CD4-positive, CD25-positive, alpha-beta regulatory T cell (primary cell): ENCODE measurements around the gene ACLY. TPM values are rescaled to one million over a fixed set of nuclear protein-coding genes. Genes with fewer than 3 reads are reported as not detected.

Experiments
- ATAC-seq, 2 donors: fragments of 150-1000 bp; cut with Tn5 transposase; one replicate each; pipeline ENCODE4 v1.10.0; 2021; ENCODE audit warnings: low read depth in 2 of 2, moderate number of reproducible peaks in 2 of 2, moderate library complexity in 1 of 2
- DNase-seq, 3 donors: peaks; one replicate each; pipeline versions ENCODE4 v3.0.0 to v3.0.0-alpha.2; 2012 to 2022; ENCODE audit warnings: mixed read lengths in 1 of 3
- H3K27ac ChIP-seq: one replicate; pipeline ENCODE4 v1.7.0; 2013; ENCODE audit warnings: mild to moderate bottlenecking, low read length; ENCODE audit not compliant: insufficient read depth, poor library complexity, severe bottlenecking
- H3K27me3 ChIP-seq: one replicate; pipeline ENCODE4 v1.7.0; 2013; ENCODE audit warnings: low read length; ENCODE audit not compliant: control insufficient read depth, insufficient read depth
- H3K36me3 ChIP-seq: one replicate; pipeline ENCODE4 v1.7.0; 2013; ENCODE audit warnings: mild to moderate bottlenecking, low read length, moderate library complexity; ENCODE audit not compliant: control insufficient read depth, insufficient read depth
- H3K4me1 ChIP-seq: 2 replicates; pipeline ENCODE4 v1.7.0; 2013; ENCODE audit warnings: mild to moderate bottlenecking, low read length; ENCODE audit not compliant: insufficient read depth, control insufficient read depth, poor library complexity, severe bottlenecking
- H3K4me3 ChIP-seq: one replicate; pipeline ENCODE4 v1.7.0; 2013; ENCODE audit warnings: low read depth, mild to moderate bottlenecking, low read length, moderate library complexity
- H3K9me3 ChIP-seq, 2 experiments: 1 replicate in 1 of 2; 2 replicates in 1 of 2; pipeline ENCODE4 v1.7.0; 2013; ENCODE audit warnings: low read length in 2 of 2, mild to moderate bottlenecking in 1 of 2, moderate library complexity in 1 of 2; ENCODE audit not compliant: control insufficient read depth in 2 of 2
- H3K27ac Mint-ChIP-seq, 3 donors: one replicate each; pipeline ENCODE4 v1.8.0; 2020 to 2022; ENCODE audit warnings: mild to moderate bottlenecking in 3 of 3, mixed read lengths in 3 of 3, moderate library complexity in 2 of 3
- H3K27me3 Mint-ChIP-seq: one replicate; pipeline ENCODE4 v1.8.0; 2022; ENCODE audit warnings: mild to moderate bottlenecking, mixed read lengths
- H3K36me3 Mint-ChIP-seq: one replicate; pipeline ENCODE4 v1.8.0; 2020; ENCODE audit warnings: mixed read lengths
- H3K4me1 Mint-ChIP-seq, 4 donors: one replicate each; pipeline ENCODE4 v1.8.0; 2020 to 2022; ENCODE audit warnings: mixed read lengths in 4 of 4, mild to moderate bottlenecking in 1 of 4
- H3K4me3 Mint-ChIP-seq, 4 donors: one replicate each; pipeline ENCODE4 v1.8.0; 2020 to 2022; ENCODE audit warnings: mild to moderate bottlenecking in 4 of 4, mixed read lengths in 4 of 4, moderate library complexity in 3 of 4
- H3K9me3 Mint-ChIP-seq, 7 donors: one replicate each; pipeline ENCODE4 v1.8.0; 2020 to 2022; ENCODE audit warnings: mixed read lengths in 7 of 7, mild to moderate bottlenecking in 3 of 7, moderate library complexity in 2 of 7
- polyA plus RNA-seq, 4 donors: library from polyadenylated mRNA; unstranded; fragments of 300-500 nt; fragmentation: Illumina TruSeq; gene quantifications; one replicate each; pipeline ENCODE4 v1.2.3, GENCODE V29; 2021
- total RNA-seq: library from RNA; stranded (reverse); gene quantifications from one replicate; pipeline ENCODE4 v1.2.3, GENCODE V29; 2022

Gene ACLY
- total RNA-seq (76.3 TPM), polyA plus RNA-seq (10 to 100 TPM; 50.3 to 56.8 (median 55.6) TPM)

DNA sequence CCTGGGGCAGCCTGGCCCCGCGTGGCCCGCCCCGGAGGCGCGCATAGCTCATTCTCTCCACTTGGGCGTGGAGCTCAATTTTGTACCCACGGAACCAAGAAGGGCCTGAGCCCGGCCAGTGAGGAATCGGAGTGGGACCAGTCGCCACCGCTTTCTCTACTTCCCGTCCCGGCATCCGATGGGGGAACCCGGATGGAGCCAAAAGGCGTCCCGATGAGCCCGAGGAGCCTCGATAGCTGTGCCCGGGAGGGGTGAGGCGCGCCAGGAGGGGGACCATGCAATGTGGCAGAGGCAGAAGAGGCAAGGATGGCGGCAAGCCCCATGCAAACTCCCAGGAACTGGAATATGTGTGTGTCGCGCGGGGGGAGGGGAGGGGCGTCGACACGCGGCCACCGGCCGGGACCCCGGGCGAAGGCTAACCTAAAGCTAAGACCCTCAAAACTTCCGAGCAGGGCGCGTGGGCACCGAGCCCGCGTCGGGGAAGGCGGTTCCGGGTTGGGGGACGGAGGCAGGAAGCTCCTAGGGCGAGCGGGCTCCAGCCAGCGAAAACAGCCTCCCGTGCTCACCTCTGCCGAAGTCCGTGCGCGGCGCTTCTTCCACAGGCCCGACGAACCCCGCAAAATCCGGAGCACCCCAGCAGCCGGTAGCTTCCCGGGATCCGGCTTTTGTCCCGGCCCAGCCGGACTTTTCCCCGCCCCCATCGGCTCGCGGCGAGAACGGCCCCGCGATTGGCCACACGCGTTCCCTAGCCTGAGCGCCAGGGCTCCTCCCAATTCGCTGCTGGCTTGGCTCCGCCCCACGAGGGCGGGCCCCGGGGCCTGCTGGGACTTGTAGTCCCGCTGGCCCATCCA is at the start of gene ACLY:
TSS of gene ACLY (minus strand) at position 638 of the 851 bp plus-strand sequence. CDS start 5,078 bp downstream, outside the sequence.
- Histone ChIP-seq H3K27me3 (no peaks in the 10 kb centered on the region), H3K4me3 (peak within 1 kb of the TSS; percentile 66), H3K4me1 (peaks cover 39% of the 10 kb centered on the region), H3K27ac (peak within 1 kb of the TSS; percentile 80), H3K36me3 (peaks cover 1% of the 10 kb centered on the region), H3K9me3 (no peaks in the 10 kb centered on the region)
- Mint-ChIP-seq H3K9me3 (no peaks in the 10 kb centered on the region), H3K27ac (peak within 1 kb of the TSS; percentile 43 to 81 (median 79)), H3K4me3 (peak within 1 kb of the TSS; percentile 90 to 97 (median 96)), H3K36me3 (no peaks in the 10 kb centered on the region), H3K4me1 (peaks cover 12 to 42% (median 30%) of the 10 kb centered on the region in 4 donors), H3K27me3 (no peaks in the 10 kb centered on the region)
- DNase-seq: peak; percentile 92 to 97 (median 94)
- peak; percentile 99 to 100 for ATAC-seq

DNA sequence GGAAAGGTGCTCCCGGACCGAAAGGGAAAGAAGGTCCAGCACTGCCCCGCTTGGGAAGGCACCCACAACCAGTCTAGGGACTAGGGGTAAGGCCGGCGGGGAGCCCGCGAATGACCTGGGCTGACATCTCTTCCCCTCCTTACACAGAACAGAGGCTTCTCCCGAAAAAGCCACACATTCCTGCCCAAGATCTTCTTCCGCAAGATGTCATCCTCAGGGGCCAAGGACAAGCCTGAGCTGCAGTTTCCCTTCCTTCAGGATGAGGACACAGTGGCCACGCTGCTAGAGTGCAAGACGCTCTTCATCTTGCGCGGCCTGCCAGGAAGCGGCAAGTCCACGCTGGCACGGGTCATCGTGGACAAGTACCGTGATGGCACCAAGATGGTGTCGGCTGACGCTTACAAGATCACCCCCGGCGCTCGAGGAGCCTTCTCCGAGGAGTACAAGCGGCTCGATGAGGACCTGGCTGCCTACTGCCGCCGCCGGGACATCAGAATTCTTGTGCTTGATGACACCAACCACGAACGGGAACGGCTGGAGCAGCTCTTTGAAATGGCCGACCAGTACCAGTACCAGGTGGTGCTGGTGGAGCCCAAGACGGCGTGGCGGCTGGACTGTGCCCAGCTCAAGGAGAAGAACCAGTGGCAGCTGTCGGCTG is 49.3 kb upstream of the ACLY start:
- H3K4me3 ChIP-seq: peak overlapping the region; percentile 41
- no peak for ATAC-seq

DNA sequence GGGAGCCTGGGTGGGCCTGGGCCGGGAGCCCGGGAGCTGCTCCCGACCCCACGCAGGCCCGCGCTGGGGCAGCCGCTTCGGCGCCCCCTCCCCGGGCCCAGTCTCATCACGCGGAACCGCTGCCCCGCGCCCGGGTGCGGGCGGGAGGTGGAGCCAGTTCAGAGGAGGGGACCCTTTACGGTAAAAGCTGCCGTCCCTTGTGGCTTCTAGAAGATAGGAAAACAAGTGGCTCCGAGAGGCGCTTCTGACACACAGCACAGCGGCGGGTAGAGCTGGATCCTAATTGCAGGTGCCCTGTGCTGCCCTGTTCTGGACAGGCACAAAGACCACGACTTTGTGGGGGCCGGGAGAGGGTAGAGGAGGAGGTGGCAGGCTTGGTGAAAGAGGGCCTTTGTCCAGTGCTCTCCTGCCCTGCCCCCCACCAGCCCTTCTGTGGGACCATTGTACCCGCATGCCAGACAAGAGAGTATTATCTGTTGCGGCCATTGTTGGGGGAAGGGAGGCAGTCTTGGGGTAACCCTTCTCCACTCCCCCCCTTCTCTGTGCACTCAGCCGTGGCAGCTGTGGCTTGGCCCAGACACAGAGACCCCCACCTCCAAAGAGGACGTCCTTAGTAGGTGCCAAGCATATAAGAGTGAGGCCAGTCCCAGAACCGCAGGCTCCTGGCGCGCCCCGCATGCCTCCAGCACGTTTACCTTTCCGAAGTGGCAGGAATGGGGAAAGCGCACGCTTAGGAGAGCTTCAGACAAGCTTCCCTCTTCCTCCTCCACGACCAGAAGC is 48.6 kb upstream of the ACLY start:
- Mint-ChIP-seq H3K9me3 (no peaks in the 10 kb centered on the region), H3K36me3 (peaks cover 8% of the 10 kb centered on the region), H3K27me3 (peaks cover 11% of the 10 kb centered on the region), H3K4me1 (peaks cover 10 to 54% (median 30%) of the 10 kb centered on the region in 4 donors), H3K27ac (peak overlapping the region; percentile 14 to 84 (median 84)), H3K4me3 (peak overlapping the region; percentile 85 to 90 (median 87))
- Histone ChIP-seq H3K4me1 (peaks cover 29% of the 10 kb centered on the region), H3K4me3 (peak overlapping the region; percentile 59), H3K27ac (peak overlapping the region; percentile 80), H3K27me3 (no peaks in the 10 kb centered on the region), H3K9me3 (no peaks in the 10 kb centered on the region), H3K36me3 (peaks cover 14% of the 10 kb centered on the region)
- peak; percentile 22 to 54 (median 33) for DNase-seq
- ATAC-seq: peak; percentile 10 to 26

More for the DNA sequence above, 49.3 kb upstream of the ACLY start:
- H3K27ac ChIP-seq: peak overlapping the region; percentile 80
- H3K36me3 ChIP-seq: peaks cover 21% of the 10 kb centered on the region
- Mint-ChIP-seq H3K9me3 (no peaks in the 10 kb centered on the region), H3K36me3 (peaks cover 12% of the 10 kb centered on the region), H3K27me3 (peaks cover 7% of the 10 kb centered on the region), H3K4me1 (peaks cover 15 to 56% (median 31%) of the 10 kb centered on the region in 4 donors), H3K27ac (peak overlapping the region in 2 of 3 donors; percentile 75 to 84), H3K4me3 (peak overlapping the region; percentile 81 to 88 (median 86))
- H3K9me3 ChIP-seq: no peaks in the 10 kb centered on the region
- H3K27me3 ChIP-seq: no peaks in the 10 kb centered on the region
- peaks cover 29% of the 10 kb centered on the region for H3K4me1 ChIP-seq
- DNase-seq: no peak

DNA sequence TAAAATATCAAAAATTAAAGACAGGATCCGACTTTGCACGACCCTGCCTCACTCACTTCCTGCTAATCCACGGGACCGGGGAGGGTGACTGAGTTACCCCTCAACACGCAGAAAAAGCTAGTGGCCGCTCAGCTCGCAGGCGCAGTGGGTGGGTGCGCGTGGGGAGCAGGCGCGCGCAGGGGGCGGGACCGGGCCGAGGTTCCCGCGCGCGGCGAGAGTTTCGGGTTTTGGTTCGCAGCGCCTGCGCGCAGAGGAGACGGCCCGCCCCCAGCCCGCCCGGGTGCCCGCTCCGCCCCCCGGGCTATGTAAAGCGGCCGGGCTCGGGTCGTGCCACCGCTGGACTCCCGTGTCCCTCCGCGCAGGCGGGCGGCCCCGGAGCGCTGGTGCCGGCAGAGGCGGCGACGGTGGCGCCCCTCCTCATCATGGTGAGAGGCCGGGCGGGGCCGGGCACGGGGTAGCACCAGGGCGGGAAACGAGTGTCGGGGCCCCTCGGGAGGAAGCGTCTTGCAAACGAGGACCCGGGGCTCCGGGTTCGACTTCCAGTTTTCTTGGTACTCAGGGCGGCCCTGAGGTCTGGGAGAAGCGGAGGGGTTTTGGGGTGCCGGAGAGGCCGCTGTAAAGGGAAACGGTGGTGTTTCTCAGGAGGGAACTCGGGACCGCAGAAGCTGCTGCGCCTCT is 47.9 kb upstream of the ACLY start, which contains the start of gene CNP:
TSS of gene CNP (plus strand) at position 333 of the 678 bp plus-strand sequence. CDS start at position 423, 90 bp downstream.
- Mint-ChIP-seq H3K27ac (peak within 1 kb of the TSS; percentile 76 to 92 (median 84)), H3K4me1 (peaks cover 10 to 50% (median 30%) of the 10 kb centered on the region in 4 donors), H3K27me3 (peaks cover 11% of the 10 kb centered on the region), H3K4me3 (peak within 1 kb of the TSS; percentile 86 to 94 (median 89)), H3K9me3 (no peaks in the 10 kb centered on the region), H3K36me3 (peaks cover 7% of the 10 kb centered on the region)
- Histone ChIP-seq H3K36me3 (peaks cover 10% of the 10 kb centered on the region), H3K27ac (peak within 1 kb of the TSS; percentile 80), H3K27me3 (no peaks in the 10 kb centered on the region), H3K9me3 (no peaks in the 10 kb centered on the region), H3K4me1 (peaks cover 29% of the 10 kb centered on the region), H3K4me3 (peak within 1 kb of the TSS; percentile 92)
- DNase-seq: peak; percentile 87 to 93 (median 88)
- ATAC-seq: peak; percentile 83 to 85

DNA sequence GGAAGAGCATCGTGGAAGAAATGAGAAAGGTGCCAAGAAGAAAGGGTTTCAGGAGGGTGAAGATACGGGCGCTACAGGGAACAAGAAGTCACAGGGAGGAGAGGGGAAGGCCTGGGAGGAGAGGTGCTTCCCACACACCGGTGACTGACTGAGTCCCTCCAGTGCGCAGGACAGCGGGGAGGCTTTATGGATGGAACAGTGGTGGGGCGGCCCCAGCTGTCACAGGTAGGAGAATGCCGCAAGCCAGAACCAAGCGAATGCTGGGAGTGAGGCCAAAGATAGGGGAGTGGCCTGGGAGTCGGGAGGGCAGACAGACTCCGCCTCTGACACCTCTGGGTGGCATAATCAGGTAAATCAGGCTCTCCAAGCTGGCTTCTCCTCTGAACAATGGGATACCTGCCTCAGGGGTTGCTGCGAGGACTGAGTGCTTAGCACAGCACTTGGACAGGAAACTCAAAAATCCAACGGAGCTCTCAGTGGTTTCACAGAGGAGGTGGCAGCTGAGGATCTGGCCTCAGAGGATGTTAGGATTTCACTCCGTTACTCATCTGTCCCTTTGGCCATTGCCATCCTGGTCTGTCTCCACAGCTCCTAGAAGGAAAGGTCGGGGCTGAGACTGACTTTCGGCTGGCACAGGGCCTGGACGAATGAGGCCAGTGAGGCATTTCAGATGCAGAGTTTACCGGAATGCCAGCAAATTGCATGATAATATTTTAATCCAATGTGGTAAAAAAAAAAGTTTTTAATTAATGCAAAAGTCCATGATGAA is 47.1 kb upstream of the ACLY start:
- Histone ChIP-seq H3K4me1 (peaks cover 29% of the 10 kb centered on the region), H3K36me3 (peaks cover 10% of the 10 kb centered on the region), H3K27me3 (no peaks in the 10 kb centered on the region), H3K27ac (peak overlapping the region; percentile 80), H3K9me3 (no peaks in the 10 kb centered on the region), H3K4me3 (peak overlapping the region; percentile 92)
- Mint-ChIP-seq H3K36me3 (peaks cover 4% of the 10 kb centered on the region), H3K4me1 (peaks cover 10 to 46% (median 28%) of the 10 kb centered on the region in 4 donors), H3K27ac (peak overlapping the region; percentile 76 to 92 (median 83)), H3K9me3 (no peaks in the 10 kb centered on the region), H3K4me3 (peak overlapping the region; percentile 86 to 94 (median 89)), H3K27me3 (peaks cover 15% of the 10 kb centered on the region)
- DNase-seq (peak; percentile 41 to 76 (median 58)), ATAC-seq (peak; percentile 19 to 33)

DNA sequence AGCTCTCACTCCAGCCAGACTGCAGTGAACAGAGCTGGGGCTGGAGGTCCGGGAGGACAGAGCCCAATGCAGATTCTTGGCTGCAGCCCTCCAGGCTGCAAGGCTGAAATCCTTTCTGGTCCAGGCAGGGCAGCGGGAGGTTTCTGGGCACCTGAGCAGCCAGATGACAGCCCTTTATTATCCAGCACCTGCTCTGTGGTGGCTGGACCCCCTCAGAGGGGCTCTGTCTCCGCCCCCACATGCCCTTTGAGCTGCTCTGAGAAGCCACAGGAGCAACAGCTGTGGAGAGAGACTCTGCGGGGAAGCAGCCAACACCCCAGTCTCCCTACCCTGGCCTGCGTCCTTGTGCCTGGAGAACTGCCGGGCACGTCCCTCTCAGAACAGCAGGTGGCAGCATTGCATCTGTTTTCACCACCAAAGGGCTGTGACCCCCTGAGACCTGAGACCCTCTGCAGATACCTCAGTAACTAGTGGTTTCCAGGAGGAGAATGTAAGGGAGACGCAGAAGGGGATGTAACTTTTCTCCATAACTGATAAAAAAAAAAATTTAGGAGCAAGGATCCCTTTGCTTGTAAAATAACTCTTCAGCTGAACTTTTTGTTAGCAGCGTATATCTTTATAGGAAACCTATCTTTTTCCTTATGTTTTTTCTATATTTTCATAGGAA is 44.1 kb upstream of the ACLY start:
- no peaks in the 10 kb centered on the region for H3K9me3 ChIP-seq
- peaks cover 5 to 25% (median 15%) of the 10 kb centered on the region in 4 donors for H3K4me1 Mint-ChIP-seq
- H3K4me1 ChIP-seq: peaks cover 20% of the 10 kb centered on the region
- no peak overlapping the region for H3K4me3 ChIP-seq
- ATAC-seq (peak in 1 of 2 donors; percentile 13), DNase-seq (peak; percentile 56 to 73 (median 66))
- peaks cover under 1% of the 10 kb centered on the region for H3K36me3 Mint-ChIP-seq
- H3K9me3 Mint-ChIP-seq: no peaks in the 10 kb centered on the region
- H3K27ac Mint-ChIP-seq: no peak overlapping the region
- H3K27me3 ChIP-seq: no peaks in the 10 kb centered on the region
- H3K27me3 Mint-ChIP-seq: peaks cover 15% of the 10 kb centered on the region
- peak overlapping the region in 1 of 4 donors; percentile 73 for H3K4me3 Mint-ChIP-seq
- no peaks in the 10 kb centered on the region for H3K36me3 ChIP-seq
- no peak overlapping the region for H3K27ac ChIP-seq
